ENCODE data around the gene CCDC120. TPM values are rescaled to one million over a fixed set of nuclear protein-coding genes. Genes with fewer than 3 reads are reported as not detected.

Gene CCDC120
- total RNA-seq, 1 donor from 2014 or later: 22.5 TPM

GRCh38 chrX:49071877-49072711 lies 13.3 kb downstream of the CCDC120 start:
- peaks cover 5% of the 10 kb centered on the region for H3K27me3 Mint-ChIP-seq (ENCODE audit: unreplicated experiment)
- no peaks in the 10 kb centered on the region for H3K9me3 Mint-ChIP-seq (ENCODE audit: unreplicated experiment)
- peak; percentile 52 for DNase-seq (ENCODE audit: low spot score)
- no peak for TF ChIP-seq CTCF (IDR thresholded peaks at IDR 0.05; ENCODE audit: unreplicated experiment)
- H3K4me1 Mint-ChIP-seq (ENCODE audit: unreplicated experiment): peaks cover 10% of the 10 kb centered on the region
- peak overlapping the region; percentile 89 for H3K4me3 Mint-ChIP-seq (ENCODE audit: unreplicated experiment)
- no peaks in the 10 kb centered on the region for H3K36me3 Mint-ChIP-seq (ENCODE audit: low read depth, unreplicated experiment)
- H3K27ac Mint-ChIP-seq (ENCODE audit: unreplicated experiment): no peak overlapping the region

GRCh38 chrX:49072712-49073095 lies 13.9 kb downstream of the CCDC120 start:
- DNase-seq (ENCODE audit: low spot score): no peak
- H3K27ac Mint-ChIP-seq (ENCODE audit: unreplicated experiment): no peak overlapping the region
- peaks cover 5% of the 10 kb centered on the region for H3K27me3 Mint-ChIP-seq (ENCODE audit: unreplicated experiment)
- H3K4me3 Mint-ChIP-seq (ENCODE audit: unreplicated experiment): peak overlapping the region; percentile 91
- H3K4me1 Mint-ChIP-seq (ENCODE audit: unreplicated experiment): peaks cover 10% of the 10 kb centered on the region
- H3K36me3 Mint-ChIP-seq (ENCODE audit: low read depth, unreplicated experiment): no peaks in the 10 kb centered on the region
- no peaks in the 10 kb centered on the region for H3K9me3 Mint-ChIP-seq (ENCODE audit: unreplicated experiment)
- no peak for TF ChIP-seq CTCF (IDR thresholded peaks at IDR 0.05; ENCODE audit: unreplicated experiment)

GRCh38 chrX:49073601-49074575 lies 15.1 kb downstream of the CCDC120 start, which contains the start of gene PRAF2:
PRAF2 (minus strand) TSS chrX:49074002; CDS start chrX:49073987, 15 bp downstream.
- Mint-ChIP-seq H3K4me3 (ENCODE audit: unreplicated experiment) (peak within 1 kb of the TSS; percentile 91), H3K27ac (ENCODE audit: unreplicated experiment) (peak within 1 kb of the TSS; percentile 61)

GRCh38 chrX:49075347-49075746 lies 16.5 kb downstream of the CCDC120 start:
- no peak for TF ChIP-seq CTCF (IDR thresholded peaks at IDR 0.05; ENCODE audit: unreplicated experiment)
- Mint-ChIP-seq H3K9me3 (ENCODE audit: unreplicated experiment) (no peaks in the 10 kb centered on the region), H3K4me1 (ENCODE audit: unreplicated experiment) (peaks cover 14% of the 10 kb centered on the region), H3K4me3 (ENCODE audit: unreplicated experiment) (no peak overlapping the region), H3K27ac (ENCODE audit: unreplicated experiment) (no peak overlapping the region), H3K27me3 (ENCODE audit: unreplicated experiment) (peaks cover 5% of the 10 kb centered on the region), H3K36me3 (ENCODE audit: low read depth, unreplicated experiment) (no peaks in the 10 kb centered on the region)
- no peak for DNase-seq (ENCODE audit: low spot score)

More at GRCh38 chrX:49073601-49074575, 15.1 kb downstream of the CCDC120 start, which contains the start of gene PRAF2:
- H3K4me1 Mint-ChIP-seq (ENCODE audit: unreplicated experiment): peaks cover 10% of the 10 kb centered on the region
- no peaks in the 10 kb centered on the region for H3K9me3 Mint-ChIP-seq (ENCODE audit: unreplicated experiment)
- no peak for TF ChIP-seq CTCF (IDR thresholded peaks at IDR 0.05; ENCODE audit: unreplicated experiment)
- H3K27me3 Mint-ChIP-seq (ENCODE audit: unreplicated experiment): peaks cover 5% of the 10 kb centered on the region
- DNase-seq (ENCODE audit: low spot score): peak; percentile 79
- H3K36me3 Mint-ChIP-seq (ENCODE audit: low read depth, unreplicated experiment): no peaks in the 10 kb centered on the region

All from endothelial cell (in vitro differentiated cells).